Endothelial cell of umbilical vein (primary cell): ENCODE results near the gene HECTD1. TPM values are rescaled to one million over a fixed set of nuclear protein-coding genes. Genes with fewer than 3 reads are reported as not detected.

Source experiments
- BruUV-seq: library from RNA; stranded (reverse); fragments of 400-500 nt; replicated peaks from 2 replicates; lab custom pipeline; 2021; lab: Mats Ljungman, UMichigan
- CTCF ChIA-PET: fragments of 300-600, 350-600 bp; sonication (Branson Sonifier 250); formaldehyde crosslinking; loops from one replicate; lab custom pipeline; 2021; ENCODE audit warnings: antibody characterized with exemption, inconsistent platforms; lab: Charles Lee
- POLR2A ChIA-PET: fragments of 300-600, 350-600 bp; sonication (Branson Sonifier 250); formaldehyde crosslinking; loops from one replicate; lab custom pipeline; 2021; ENCODE audit warnings: antibody characterized with exemption, inconsistent platforms; lab: Charles Lee
- DNase-seq: peaks from one replicate; pipeline ENCODE4 v3.0.0-alpha.2; 2011; ENCODE audit warnings: low read depth, low spot score
- FAIRE-seq: peaks from 2 replicates; lab custom pipeline; 2011; peaks lifted over from hg19 to GRCh38; lab: Jason Lieb, UNC
- H2AFZ ChIP-seq: 2 replicates; pipeline ENCODE4 v1.6.0; 2012; ENCODE audit warnings: low read depth, low read length, control low read depth, inconsistent platforms
- H3K27ac ChIP-seq: 2 replicates; pipeline ENCODE4 v1.5.1; 2011; ENCODE audit warnings: low read depth, mild to moderate bottlenecking, control low read depth, low read length, moderate library complexity; ENCODE audit not compliant: insufficient read depth
- H3K27me3 ChIP-seq, 2 experiments: 2 replicates each; pipeline versions ENCODE4 v1.6.0 to v1.6.1; 2011; ENCODE audit warnings: low read length in 2 of 2, mixed read lengths in 1 of 2; ENCODE audit not compliant: control insufficient read depth in 2 of 2, insufficient read depth in 2 of 2
- H3K36me3 ChIP-seq, 2 experiments: 2 replicates in 1 of 2; 3 replicates in 1 of 2; pipeline ENCODE4 v1.5.1; 2011; ENCODE audit warnings: low read length in 2 of 2, mild to moderate bottlenecking in 1 of 2, moderate library complexity in 1 of 2; ENCODE audit not compliant: control insufficient read depth in 2 of 2, insufficient read depth in 2 of 2; ENCODE audit errors: extremely low read depth in 1 of 2
- H3K4me1 ChIP-seq: 3 replicates; pipeline ENCODE4 v1.5.1; 2011; ENCODE audit warnings: mild to moderate bottlenecking, low read length; ENCODE audit not compliant: control insufficient read depth, insufficient read depth; ENCODE audit errors: extremely low read depth
- H3K4me2 ChIP-seq: 2 replicates; pipeline ENCODE4 v1.6.1; 2011; ENCODE audit warnings: low read length, control low read depth, mixed read lengths; ENCODE audit not compliant: insufficient read depth
- H3K4me3 ChIP-seq, 3 experiments: fragments of 200-600 bp in 1 of 3; sonication (generic), shearing (Covaris generic) in 1 of 3; replicated peaks in 1 of 3; 2 replicates each; pipeline ENCODE4 v1.5.1; 2011 to 2016; ENCODE audit warnings: control low read depth in 3 of 3, low read length in 3 of 3, mild to moderate bottlenecking in 2 of 3, inconsistent platforms in 1 of 3, low read depth in 1 of 3, moderate library complexity in 1 of 3; ENCODE audit not compliant: insufficient read depth in 1 of 3
- H3K79me2 ChIP-seq: 2 replicates; pipeline ENCODE4 v1.6.0; 2012; ENCODE audit warnings: low read length, inconsistent platforms; ENCODE audit not compliant: control insufficient read depth, insufficient read depth
- H3K9ac ChIP-seq: replicated peaks from 2 replicates; pipeline ENCODE3; 2011; ENCODE audit warnings: low read length, control low read depth; ENCODE audit not compliant: insufficient read depth; ENCODE audit errors: extremely low read depth
- H3K9me1 ChIP-seq: replicated peaks from 3 replicates; pipeline ENCODE4 v1.6.0; 2011; ENCODE audit warnings: mild to moderate bottlenecking, low read length; ENCODE audit not compliant: control insufficient read depth, insufficient read depth; ENCODE audit errors: extremely low read depth
- H3K9me3 ChIP-seq: replicated peaks from 2 replicates; pipeline ENCODE4 v1.5.1; 2012; ENCODE audit warnings: low read length, inconsistent platforms; ENCODE audit not compliant: control insufficient read depth, insufficient read depth
- H4K20me1 ChIP-seq: replicated peaks from 2 replicates; pipeline ENCODE3; 2011; ENCODE audit warnings: mild to moderate bottlenecking, low read length; ENCODE audit not compliant: control insufficient read depth, insufficient read depth; ENCODE audit errors: extremely low read depth
- CTCF ChIP-seq, 2 donors: IDR thresholded peaks; 1 replicate in 1 of 2; 2 replicates in 1 of 2; pipeline ENCODE4 v1.5.1; 2011; ENCODE audit warnings: low read length in 2 of 2, mild to moderate bottlenecking in 2 of 2, moderate library complexity in 2 of 2, control low read depth in 1 of 2, inconsistent platforms in 1 of 2, low read depth in 1 of 2; ENCODE audit not compliant: insufficient read depth in 1 of 2; ENCODE audit errors: extremely low read depth in 1 of 2
- FOS ChIP-seq: IDR thresholded peaks from 2 replicates; pipeline ENCODE4 v1.6.1; 2011; ENCODE audit warnings: mild to moderate bottlenecking, low read length, moderate library complexity, borderline replicate concordance; ENCODE audit not compliant: insufficient read depth
- JUN ChIP-seq: IDR thresholded peaks from 2 replicates; pipeline ENCODE4 v1.6.1; 2011; ENCODE audit warnings: borderline replicate concordance, low read depth; ENCODE audit not compliant: insufficient read length, insufficient read depth
- MAX ChIP-seq: IDR thresholded peaks from 2 replicates; pipeline ENCODE4 v1.6.1; 2011; ENCODE audit not compliant: insufficient read depth, insufficient read length
- MYC ChIP-seq: IDR thresholded peaks from one replicate; pipeline ENCODE4 v1.6.1; 2011; ENCODE audit warnings: mild to moderate bottlenecking, low read depth, low read length
- POLR2A ChIP-seq: IDR thresholded peaks from 2 replicates; pipeline ENCODE4 v1.6.1; 2012; ENCODE audit warnings: low read depth, mild to moderate bottlenecking, control low read depth, low read length
- dilution Hi-C: fragments of 300-500 bp; cut with MboI; formaldehyde crosslinking; loops from one replicate; pipeline ENCODE4 v1.15.0; 2019; ENCODE audit warnings: low sequenced_read_pairs; ENCODE audit not compliant: extremely low pct_ligation_motif_present
- intact Hi-C: fragments of 100-400 bp; cut with micrococcal nuclease; formaldehyde crosslinking; loops from one replicate; pipeline ENCODE4 v1.10.0; 2022
- polyA plus RNA-seq, 4 experiments: library from polyadenylated mRNA; depleted of rRNA in 3 of 4; stranded (reverse) in 3 of 4; unstranded in 1 of 4; fragments of >200 nt; gene quantifications; 2 replicates each; pipeline versions ENCODE4 v1.2.1 to v1.2.3, GENCODE V29; 2011 to 2012; ENCODE audit warnings: missing spikeins in 1 of 4
- total RNA-seq: library from RNA; stranded (reverse); gene quantifications from 2 replicates; pipeline ENCODE4 v1.2.3, GENCODE V29; 2021

Gene HECTD1
- total and polyA plus RNA-seq, 2 donors (not counting 3 experiments of a cell fraction or from before 2014, with no cell fraction given), result 67.9 to 181 TPM

GRCh38 chr14:31196839-31197492 is 10.6 kb downstream of the HECTD1 start:
- H2AFZ ChIP-seq, result no peak overlapping the region
- peaks cover 0 to 9% of the 10 kb centered on the region in 2 experiments for H3K36me3 ChIP-seq
- H3K4me2 ChIP-seq, result no peak overlapping the region
- no TSS peak for BruUV-seq
- no peak overlapping the region for H3K27ac ChIP-seq
- TF ChIP-seq CTCF (IDR thresholded peaks at IDR 0.05; ENCODE audit: extremely low read depth in 1 of 2, insufficient read depth in 1 of 2, low read depth in 1 of 2, low read length in 2 of 2) (no peak), MYC (no peak), FOS (no peak), MAX (no peak), POLR2A (no peak), JUN (no peak)
- no peak for FAIRE-seq
- ChIA-PET CTCF (interaction anchor here (1.0 to 4.3 kb wide), 3 partner anchors 10 to 27 kb away, joined by 3 to 24 read pairs (median 3); partner anchors contain the start of gene HECTD1), POLR2A (no interaction called here)
- H3K9ac ChIP-seq, result no peak overlapping the region
- no peaks in the 10 kb centered on the region for H3K9me1 ChIP-seq
- intact Hi-C loops, result no loop called here
- H3K27me3 ChIP-seq, result no peaks in the 10 kb centered on the region
- H3K79me2 ChIP-seq, result peaks cover 90% of the 10 kb centered on the region
- dilution Hi-C loops, result no loop called here
- no peak for DNase-seq
- H3K4me3 ChIP-seq, result no peak overlapping the region
- peaks cover 15% of the 10 kb centered on the region for H4K20me1 ChIP-seq
- H3K4me1 ChIP-seq, result peaks cover 30% of the 10 kb centered on the region
- no peaks in the 10 kb centered on the region for H3K9me3 ChIP-seq
